AG09309 (cell line): ENCODE results near the gene CNTN4.

Experiments used
- DNase-seq: peaks from one replicate; pipeline ENCODE4 v3.0.0-alpha.2; 2010; ENCODE audit warnings: low read depth
- H3K4me3 ChIP-seq: 2 replicates; pipeline ENCODE4 v1.5.1; 2011; ENCODE audit warnings: mild to moderate bottlenecking, low read depth, low read length, moderate library complexity; ENCODE audit not compliant: control insufficient read depth
- CTCF ChIP-seq: IDR thresholded peaks from 2 replicates; pipeline ENCODE4 v1.5.1; 2011; ENCODE audit warnings: mild to moderate bottlenecking, low read depth, low read length, inconsistent platforms; ENCODE audit not compliant: insufficient read depth, control insufficient read depth; ENCODE audit errors: missing control alignments

Gene CNTN4

GRCh38 chr3:3087716-3088465 is 989.2 kb downstream of the CNTN4 start:
- no peak overlapping the region for H3K4me3 ChIP-seq
- TF ChIP-seq CTCF = no peak
- no peak for DNase-seq

GRCh38 chr3:3089017-3089416 is 990.4 kb downstream of the CNTN4 start:
- TF ChIP-seq CTCF = no peak
- H3K4me3 ChIP-seq = no peak overlapping the region
- DNase-seq = no peak

- no peak overlapping the region for H3K4me3 ChIP-seq
- DNase-seq = no peak
- TF ChIP-seq CTCF = no peak
Observed at GRCh38 chr3:3097958-3098357, 999.3 kb downstream of the CNTN4 start.

- no peak overlapping the region for H3K4me3 ChIP-seq
- DNase-seq = no peak
- TF ChIP-seq CTCF = no peak
Observed at GRCh38 chr3:3101660-3102458, 1003.2 kb downstream of the CNTN4 start.

GRCh38 chr3:3102751-3103150 is 1004.1 kb downstream of the CNTN4 start:
- no peak overlapping the region for H3K4me3 ChIP-seq
- no peak for TF ChIP-seq CTCF
- DNase-seq = no peak

- no peak for TF ChIP-seq CTCF
- DNase-seq = no peak
- H3K4me3 ChIP-seq = no peak overlapping the region
Observed at GRCh38 chr3:3105246-3105645, 1006.6 kb downstream of the CNTN4 start.
